NOMO-1 (cell line): Measurements from ENCODE around the gene MAML3.

Experiments
- DNase-seq, 2 experiments: peaks; one replicate each; lab custom pipeline; 2025; ENCODE audit not compliant: unreplicated experiment in 2 of 2; lab: John Stamatoyannopoulos, UW

The MAML3 gene

DNA sequence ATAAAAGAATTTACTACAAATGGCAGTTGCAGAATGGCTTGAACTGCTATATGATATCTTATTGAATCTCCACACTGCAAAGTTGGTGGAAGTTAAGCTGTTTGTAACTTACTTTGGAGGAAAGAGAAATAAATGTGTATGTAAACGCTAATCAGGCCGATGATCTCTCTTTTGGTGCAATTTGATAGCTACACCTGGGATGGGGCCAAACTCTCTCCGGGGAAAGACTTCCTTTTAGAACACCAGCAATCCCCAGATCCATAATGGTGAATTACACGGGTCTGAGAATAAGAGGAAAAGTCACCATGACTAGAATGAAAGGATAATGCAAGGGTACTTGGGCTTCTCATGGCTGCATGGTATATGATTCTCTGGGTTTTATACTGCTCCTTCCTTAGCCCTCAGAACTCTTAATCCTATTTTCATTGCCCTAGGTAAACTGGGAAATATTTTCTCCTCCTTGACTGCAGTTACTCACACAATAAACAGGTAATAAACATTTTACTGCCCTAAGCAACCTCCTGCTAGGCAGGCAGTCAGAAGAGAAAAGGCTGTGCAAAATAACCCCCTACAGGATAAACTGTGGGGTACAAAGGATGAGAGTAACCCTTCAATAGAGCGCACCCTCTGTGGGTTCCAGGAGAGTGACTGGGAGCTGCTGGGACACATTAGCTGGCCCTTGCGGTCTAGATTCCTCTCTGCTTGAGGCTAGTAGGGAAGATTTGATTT is 379.1 kb downstream of the MAML3 start:
- DNase-seq = no peak

DNA sequence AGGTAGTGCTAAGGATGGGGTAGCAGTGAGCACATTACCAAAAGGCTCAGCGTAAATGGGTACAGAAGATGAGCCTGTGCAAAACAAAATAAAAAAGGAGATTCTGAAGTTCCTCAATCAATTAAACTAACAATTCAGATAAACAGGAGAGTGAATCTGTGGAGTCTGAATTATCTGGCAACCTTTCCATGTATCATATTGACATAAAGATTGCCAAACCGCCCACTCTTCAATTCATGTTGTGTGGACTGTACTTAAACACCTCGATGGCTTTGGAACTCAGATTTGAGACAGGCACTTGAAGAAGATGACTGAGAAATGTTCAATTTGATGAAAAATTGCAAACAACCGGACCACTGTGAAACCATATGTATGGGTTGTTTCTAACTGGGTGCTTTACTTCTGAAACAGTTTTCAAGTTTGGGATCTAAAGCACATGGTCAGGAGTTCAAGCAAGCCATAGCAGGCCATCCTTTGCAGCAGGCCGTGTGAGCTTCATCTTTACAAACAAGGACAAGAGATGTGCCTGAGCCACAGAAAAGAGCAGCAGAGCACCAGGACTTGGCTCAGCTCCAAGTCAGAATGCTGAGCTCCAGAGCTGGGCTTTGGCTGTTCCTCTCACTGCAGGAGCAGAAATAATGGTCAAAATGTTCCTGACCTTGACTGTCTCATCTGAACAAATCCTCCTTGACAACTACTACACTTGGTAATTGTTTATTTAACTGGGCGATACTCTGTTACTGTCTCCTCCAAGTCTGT is 380.2 kb downstream of the MAML3 start:
- DNase-seq = no peak

GRCh38 chr4:139770361-139770760 is 383.6 kb downstream of the MAML3 start:
- DNase-seq = no peak

- no peak for DNase-seq
Observed at GRCh38 chr4:139769364-139769763, 384.6 kb downstream of the MAML3 start.

DNA sequence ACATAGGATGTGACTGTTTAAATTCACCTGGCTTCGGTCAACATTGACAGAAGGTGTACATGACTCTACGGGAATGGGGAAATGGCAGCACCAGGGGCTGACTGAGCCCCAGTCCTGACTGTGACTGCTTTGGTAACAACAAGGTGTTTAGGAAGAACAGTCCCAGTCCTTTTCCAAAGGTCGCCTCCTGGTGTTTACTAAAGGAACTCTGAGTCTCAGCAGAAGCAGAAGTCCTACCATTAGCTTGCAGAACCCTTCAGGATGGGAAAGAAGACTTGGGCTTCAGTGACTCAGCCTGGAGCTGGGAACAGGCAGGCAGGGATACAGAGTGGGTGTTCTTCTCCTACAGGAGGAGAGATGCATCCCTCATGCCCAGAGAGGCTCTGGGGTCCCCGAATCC is 385.1 kb downstream of the MAML3 start:
- DNase-seq = no peak

GRCh38 chr4:139768366-139768765 is 385.6 kb downstream of the MAML3 start:
- DNase-seq = no peak

DNA sequence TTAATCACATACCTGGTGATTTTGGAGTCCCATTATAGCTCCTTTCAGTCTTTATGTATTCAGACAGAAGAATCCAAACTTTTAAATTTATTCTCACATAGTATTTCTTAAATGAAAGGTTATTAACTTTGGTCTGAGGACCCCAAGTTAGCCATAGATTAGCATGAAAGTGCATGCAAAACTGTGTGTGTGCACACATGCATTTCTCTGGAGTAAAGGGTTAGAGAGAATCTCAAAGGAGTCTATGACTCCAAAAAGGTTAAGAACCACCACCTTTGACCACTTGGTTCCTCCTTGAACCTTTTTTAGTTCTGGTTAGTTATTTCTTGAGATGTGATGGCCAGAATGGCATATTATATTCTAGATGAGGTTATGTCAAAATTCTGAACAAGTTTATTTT is 386.4 kb downstream of the MAML3 start:
- DNase-seq = no peak

GRCh38 chr4:139767168-139767567 is 386.8 kb downstream of the MAML3 start:
- peak; percentile 68 to 84 for DNase-seq

DNA sequence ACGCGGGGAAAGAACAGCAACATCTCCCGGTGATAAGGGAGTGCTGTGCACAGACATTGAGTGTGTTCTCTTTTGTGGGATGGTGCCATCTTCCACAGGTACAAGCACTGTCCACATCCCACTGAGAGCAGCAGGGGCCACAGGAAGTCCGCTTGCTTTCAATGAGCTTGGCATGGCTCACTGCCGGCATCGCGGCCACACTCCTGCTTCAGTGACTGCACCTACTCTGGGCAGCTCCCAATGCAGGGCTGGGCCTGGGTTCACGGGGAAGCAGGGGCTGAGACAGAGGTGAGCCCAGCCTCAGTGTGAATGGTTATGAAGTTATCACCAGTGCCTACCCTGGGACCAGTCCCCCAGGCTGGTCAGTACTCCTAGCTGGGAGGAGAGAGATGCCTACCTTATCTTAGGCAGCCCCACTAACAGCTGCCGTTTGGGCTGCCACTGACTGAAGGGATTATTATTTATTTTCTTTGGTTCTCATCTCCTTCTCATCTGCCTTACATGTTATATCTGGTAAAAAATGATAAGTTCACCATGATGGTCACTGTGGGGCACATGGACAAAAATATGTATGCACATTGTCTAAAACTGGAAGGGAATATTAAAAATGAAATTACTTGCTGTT is 389.2 kb downstream of the MAML3 start:
- no peak for DNase-seq

DNA sequence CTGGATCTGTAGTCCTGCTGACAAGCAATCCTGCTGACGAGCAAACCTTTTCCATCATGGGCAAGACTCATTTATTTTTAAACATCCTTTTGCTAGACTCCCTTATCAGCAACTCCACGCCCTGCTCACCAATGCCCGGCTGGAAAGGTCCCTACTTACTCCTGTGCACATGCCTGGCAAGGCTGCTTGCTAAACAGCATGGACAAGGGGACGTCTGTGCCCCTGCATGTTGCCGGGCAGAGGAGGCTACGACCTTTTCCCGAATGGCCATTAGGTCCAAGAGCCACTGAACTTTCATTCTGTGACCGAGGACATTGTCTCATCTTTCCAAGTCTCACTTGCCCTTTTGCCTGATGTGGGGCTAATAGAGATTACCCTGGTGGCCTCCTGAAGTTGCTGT is 389.8 kb downstream of the MAML3 start:
- no peak for DNase-seq

DNA sequence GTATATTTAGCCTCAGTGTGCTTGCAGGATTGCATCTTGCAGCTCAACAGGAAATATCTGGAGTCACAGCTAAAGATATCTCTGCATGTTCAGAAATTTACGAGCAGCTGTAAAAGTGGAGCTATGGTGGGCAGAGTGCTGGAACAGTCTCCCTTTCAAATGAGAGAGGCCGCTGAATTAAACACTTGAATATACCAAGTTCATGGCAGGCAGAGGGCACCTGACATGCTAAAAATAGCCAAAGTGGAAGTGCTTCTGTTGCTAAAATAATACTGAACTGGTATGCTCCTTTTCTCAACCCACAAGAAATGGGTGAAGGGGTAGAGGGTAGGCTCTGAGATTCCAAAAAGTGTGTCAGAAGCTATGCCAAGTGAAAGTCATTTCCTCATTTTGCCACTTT is 390.3 kb downstream of the MAML3 start:
- DNase-seq = peak; percentile 14 to 40

DNA sequence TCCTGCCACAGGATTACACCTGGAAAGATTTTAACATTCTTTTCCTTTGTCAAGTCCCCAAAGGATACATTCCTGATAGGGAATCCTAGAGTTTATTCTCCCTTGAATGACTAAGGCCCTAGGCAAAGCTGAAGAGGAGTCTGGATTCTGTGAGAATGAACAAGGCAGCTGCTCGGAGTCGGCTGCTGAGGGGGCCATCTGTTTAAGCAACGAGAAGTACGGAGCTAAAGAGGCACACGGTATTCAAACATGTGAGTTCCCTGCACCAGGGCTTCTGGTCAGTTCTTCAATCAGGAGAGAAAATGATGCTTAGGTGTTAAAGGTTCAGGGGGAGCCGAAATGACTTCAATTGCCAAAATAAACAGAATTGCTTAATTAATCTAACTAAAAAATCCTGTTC is 390.8 kb downstream of the MAML3 start:
- DNase-seq = no peak

GRCh38 chr4:139762720-139763119 is 391.3 kb downstream of the MAML3 start:
- no peak for DNase-seq

GRCh38 chr4:139761461-139761860 is 392.5 kb downstream of the MAML3 start:
- DNase-seq = no peak

GRCh38 chr4:139760567-139760966 is 393.4 kb downstream of the MAML3 start:
- no peak for DNase-seq

- DNase-seq = no peak
Observed at GRCh38 chr4:139759097-139759496, 394.9 kb downstream of the MAML3 start.

DNA sequence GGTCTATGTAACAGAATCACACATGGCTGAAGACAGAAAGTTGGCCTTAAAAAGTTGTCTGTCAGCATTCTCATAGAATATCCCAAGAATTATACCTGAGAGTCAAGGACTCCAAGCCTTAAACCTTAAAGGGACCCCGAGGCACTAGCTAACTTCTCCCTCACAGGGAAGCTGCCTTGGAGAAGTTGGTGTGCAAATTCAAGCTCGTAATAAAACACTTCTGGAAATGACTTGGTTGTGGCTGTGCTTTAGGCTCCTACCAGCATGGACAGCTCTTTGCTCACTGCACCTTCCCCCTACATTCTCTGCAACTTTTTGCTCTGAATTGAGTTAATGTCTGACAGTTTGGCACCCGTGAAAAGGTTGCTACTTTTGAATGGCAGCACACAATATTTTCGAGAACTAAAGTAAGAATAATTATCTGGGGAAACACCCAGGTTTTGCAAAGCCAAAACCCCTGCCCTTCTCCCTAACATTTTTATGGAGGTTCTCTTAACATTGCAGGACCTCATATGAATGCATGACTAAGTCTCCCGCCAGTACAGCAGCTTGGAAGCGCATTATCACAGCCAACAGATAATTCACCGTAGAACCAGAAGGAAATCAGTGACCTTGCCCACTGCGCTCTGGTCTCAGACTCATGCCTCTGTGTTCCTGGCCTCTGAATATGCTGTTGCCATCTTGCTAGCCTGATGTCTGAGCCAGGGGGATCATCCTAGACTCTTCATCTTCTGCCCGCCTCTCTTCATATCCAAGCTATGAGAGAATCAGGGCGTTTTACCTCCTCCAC is 397.4 kb downstream of the MAML3 start:
- DNase-seq = no peak

- DNase-seq = no peak
Observed at GRCh38 chr4:139754938-139755337, 399.0 kb downstream of the MAML3 start.

- no peak for DNase-seq
Observed at GRCh38 chr4:139753686-139754085, 400.3 kb downstream of the MAML3 start.

DNA sequence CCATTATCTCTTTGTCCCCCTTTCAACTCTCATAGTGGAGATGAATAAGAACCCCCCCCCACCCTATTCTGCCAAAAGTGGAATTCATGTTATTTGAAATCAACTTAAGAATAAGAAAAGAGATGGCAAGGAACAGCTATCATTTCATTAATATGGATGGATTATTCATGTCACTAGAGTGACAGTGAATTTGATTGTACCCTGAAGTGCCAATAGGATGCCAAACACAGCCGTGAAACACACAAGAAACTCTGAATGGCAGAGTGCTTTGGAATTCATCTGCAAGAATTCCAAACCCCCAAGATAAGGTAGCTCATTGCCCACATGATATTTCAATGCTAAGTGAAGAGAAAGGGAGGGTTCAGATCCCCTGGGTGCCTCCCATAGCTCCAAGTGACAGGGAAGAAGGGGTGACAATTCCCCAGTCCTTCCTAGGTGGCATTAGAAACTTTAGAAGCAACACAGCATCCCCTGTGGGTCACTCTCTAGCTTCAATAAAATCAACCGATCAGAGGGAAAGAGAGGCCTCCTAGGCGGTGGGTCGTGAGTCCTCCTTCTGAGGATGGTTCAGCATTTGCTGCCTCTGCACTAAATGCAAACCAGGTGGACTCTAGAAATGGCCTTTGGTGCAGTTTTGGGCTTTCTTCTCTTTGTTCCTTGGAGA is 404.0 kb downstream of the MAML3 start:
- no peak for DNase-seq

DNA sequence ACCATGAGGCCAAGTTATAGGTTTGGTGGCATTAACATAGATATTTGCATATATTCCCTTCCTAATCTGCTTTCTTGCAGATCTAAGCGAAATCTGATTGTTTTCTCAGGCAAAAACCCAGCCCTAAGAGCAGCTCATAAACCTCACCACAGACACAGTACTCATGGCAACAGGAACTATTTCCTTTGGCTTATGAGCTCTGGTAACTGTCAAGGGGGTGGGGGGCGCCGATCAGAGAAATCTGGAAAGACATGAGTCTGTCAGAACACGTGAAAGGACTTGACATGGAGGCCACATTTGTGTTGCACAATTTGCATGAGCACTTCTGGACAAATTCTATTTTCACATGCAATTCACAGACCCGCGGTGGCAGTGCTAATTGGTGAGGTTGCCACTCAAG is 404.6 kb downstream of the MAML3 start:
- DNase-seq = no peak
